Measurements from ENCODE around the gene KIF1A. TPM values are rescaled to one million over a fixed set of nuclear protein-coding genes. Genes with fewer than 3 reads are reported as not detected.

The KIF1A gene
- total RNA-seq, 1 donor from 2014 or later: not detected

DNA sequence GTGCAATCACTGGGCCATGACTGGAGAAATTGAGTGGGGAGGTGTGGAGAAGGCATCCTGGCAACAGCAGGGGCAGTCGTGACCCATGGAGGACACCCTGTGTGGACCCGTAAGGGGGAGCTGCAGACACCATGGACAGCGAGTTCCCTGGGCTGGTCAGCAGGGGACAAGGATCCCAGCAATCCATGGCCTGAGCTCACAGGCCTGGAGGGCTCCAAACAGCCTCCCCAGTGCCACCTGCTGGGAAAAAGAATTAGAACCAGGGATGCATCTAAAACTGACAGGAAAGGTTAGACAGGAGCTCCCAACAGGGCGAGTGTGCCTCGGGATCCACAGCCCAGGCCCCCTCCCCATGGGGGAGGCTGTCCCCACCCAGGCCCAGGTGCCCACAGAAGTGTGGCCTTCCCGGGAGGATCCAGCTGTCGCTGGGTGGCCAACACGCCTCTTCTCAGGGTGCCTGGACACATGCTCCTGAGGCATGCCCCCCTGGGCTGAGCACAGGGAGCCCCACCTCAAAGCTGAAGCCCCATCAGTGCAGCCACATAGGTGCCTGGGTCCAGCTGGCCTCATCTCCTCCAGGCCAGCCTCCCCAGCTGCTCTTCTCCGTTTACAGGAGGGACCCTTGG is 20.5 kb upstream of the KIF1A start:
- Mint-ChIP-seq H3K27ac (no peak overlapping the region), H3K36me3 (ENCODE audit: low read depth) (no peaks in the 10 kb centered on the region), H3K4me3 (no peak overlapping the region), H3K9me3 (peaks cover 7% of the 10 kb centered on the region), H3K27me3 (peaks cover 12% of the 10 kb centered on the region), H3K4me1 (no peaks in the 10 kb centered on the region)
- ATAC-seq (ENCODE audit: low read depth): peak; percentile 21
- ChIA-PET POLR2A (interaction anchor here (0.6 kb wide), 1 partner anchor 1056 kb away, joined by 4 read pairs; no protein-coding TSS in a partner anchor), CTCF (interaction anchor here (1.4 kb wide), 1 partner anchor 327 kb away, joined by 13 read pairs; no protein-coding TSS in a partner anchor)
- DNase-seq: no peak
- TF ChIP-seq, protein P1, sequence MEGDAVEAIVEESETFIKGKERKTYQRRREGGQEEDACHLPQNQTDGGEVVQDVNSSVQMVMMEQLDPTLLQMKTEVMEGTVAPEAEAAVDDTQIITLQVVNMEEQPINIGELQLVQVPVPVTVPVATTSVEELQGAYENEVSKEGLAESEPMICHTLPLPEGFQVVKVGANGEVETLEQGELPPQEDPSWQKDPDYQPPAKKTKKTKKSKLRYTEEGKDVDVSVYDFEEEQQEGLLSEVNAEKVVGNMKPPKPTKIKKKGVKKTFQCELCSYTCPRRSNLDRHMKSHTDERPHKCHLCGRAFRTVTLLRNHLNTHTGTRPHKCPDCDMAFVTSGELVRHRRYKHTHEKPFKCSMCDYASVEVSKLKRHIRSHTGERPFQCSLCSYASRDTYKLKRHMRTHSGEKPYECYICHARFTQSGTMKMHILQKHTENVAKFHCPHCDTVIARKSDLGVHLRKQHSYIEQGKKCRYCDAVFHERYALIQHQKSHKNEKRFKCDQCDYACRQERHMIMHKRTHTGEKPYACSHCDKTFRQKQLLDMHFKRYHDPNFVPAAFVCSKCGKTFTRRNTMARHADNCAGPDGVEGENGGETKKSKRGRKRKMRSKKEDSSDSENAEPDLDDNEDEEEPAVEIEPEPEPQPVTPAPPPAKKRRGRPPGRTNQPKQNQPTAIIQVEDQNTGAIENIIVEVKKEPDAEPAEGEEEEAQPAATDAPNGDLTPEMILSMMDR (IDR thresholded peaks at IDR 0.05): no peak
- intact Hi-C loops (cut with micrococcal nuclease): no loop called here

DNA sequence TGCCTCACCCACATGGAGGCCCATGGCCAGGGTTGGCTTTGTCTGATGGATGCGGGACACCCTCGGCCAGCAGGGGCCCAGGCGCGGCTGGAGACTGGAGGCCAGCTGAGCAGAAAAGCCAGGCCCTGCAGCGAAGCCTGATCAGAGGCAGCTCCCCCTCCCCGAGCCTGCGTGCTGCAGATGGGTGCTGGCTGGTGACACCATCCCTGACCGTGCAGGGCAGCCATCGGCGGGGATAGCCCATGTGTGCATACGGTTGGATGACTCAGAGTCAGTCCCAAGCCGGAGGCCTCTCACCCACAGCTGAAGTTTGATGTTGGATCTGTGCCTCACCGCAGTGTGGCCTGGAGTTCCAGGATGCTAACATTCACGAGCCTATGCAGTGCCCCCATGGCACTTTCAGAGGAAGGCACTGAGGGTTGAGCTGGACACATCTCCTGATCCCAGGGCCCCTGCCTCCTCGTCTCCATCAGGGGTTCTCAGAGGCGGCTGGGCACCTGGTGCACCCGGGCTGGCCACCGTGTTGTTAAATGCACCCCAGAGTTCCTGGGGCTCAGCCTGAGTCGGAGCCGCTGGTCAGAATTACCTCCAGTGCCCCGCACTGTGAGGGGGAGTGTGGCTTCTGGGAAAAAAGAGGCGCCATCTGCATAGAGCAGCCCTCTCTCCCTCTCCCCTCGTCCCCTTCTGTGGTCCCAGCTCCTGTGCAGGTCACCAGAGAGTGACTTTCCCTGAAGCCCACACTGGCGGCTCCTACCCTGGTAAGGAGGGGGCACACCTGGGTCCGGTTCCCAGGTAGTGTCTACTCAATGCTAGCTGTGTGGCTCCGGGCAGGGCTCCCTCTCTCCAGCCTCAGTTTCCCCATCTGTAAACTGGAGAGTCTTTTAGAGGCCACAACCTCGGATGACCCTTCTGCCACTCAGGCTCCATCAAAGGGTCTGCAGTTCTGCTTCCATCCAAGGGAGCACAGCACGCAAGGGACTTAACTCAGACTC is 19.4 kb upstream of the KIF1A start:
- Mint-ChIP-seq H3K4me3 (no peak overlapping the region), H3K27ac (no peak overlapping the region), H3K4me1 (no peaks in the 10 kb centered on the region), H3K9me3 (no peaks in the 10 kb centered on the region), H3K27me3 (peaks cover 12% of the 10 kb centered on the region), H3K36me3 (ENCODE audit: low read depth) (no peaks in the 10 kb centered on the region)
- TF ChIP-seq, protein P1 (IDR thresholded peaks at IDR 0.05): no peak
- DNase-seq: no peak
- no peak for ATAC-seq (ENCODE audit: low read depth)
- POLR2A ChIA-PET: no interaction called here
- CTCF ChIA-PET: interaction anchor here (1.4 kb wide), 1 partner anchor 326 kb away, joined by 13 read pairs; no protein-coding TSS in a partner anchor
- intact Hi-C loops (cut with micrococcal nuclease): no loop called here

DNA sequence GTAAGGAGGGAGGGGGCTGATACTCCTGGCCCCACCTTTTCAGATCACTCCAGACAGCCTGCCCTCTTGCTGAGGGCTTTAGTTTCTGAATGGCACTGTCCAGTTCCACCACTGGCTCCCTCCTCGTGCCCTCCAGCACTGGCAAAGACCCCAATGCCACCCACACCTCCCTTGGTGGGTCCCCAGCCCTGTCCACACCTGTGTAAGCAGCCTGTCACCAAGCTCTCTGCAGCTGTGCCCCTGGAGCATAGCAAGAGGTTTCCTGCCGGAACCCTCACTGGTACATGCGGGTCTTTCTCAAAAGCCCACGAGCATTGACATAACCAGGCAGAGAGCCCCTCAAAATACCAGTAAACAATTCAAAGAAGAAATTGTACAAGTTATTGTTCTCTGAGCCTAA is 17.6 kb upstream of the KIF1A start:
- DNase-seq (no peak), ATAC-seq (ENCODE audit: low read depth) (no peak)
- CTCF ChIA-PET: no interaction called here
- intact Hi-C loops (cut with micrococcal nuclease): no loop called here
- TF ChIP-seq, protein P1 (IDR thresholded peaks at IDR 0.05): no peak
- Mint-ChIP-seq H3K9me3 (no peaks in the 10 kb centered on the region), H3K4me3 (no peak overlapping the region), H3K36me3 (ENCODE audit: low read depth) (no peaks in the 10 kb centered on the region), H3K27ac (no peak overlapping the region), H3K4me1 (no peaks in the 10 kb centered on the region), H3K27me3 (peaks cover 12% of the 10 kb centered on the region)
- POLR2A ChIA-PET: no interaction called here

DNA sequence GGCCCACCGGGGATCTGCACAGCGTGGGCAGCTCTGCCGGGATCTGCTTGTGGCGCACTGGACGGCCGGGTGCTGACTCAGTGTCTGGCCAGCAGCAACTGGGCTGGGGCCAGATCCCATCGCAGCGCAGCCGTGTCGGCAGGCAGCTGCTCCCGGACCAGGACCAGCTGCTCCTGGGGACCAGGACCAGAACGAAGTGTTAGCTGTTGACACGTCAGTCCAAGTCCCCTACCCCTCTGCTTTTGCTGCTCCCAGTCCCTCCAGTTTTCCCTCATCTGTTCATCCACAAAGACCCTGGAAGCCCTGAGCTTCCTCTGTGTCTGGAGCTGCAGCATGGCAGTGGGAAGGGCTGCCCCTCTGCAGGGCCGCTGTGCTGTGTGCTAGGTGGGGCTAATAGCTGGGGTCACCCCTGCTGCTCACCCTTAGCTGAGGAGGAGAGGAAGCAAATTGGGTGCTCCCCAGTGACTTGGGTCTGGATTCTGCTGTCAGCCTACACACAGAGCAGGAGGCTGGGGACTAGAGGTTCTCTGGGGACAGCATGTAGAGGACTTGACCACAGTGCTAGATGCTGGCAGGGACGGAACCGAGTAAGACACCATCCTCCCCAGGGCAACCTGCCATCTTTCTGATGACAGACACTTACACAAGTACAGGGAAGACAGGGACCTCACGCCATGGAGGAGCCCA is 16.9 kb upstream of the KIF1A start:
- TF ChIP-seq, protein P1 (IDR thresholded peaks at IDR 0.05): no peak
- DNase-seq (no peak), ATAC-seq (ENCODE audit: low read depth) (no peak)
- Mint-ChIP-seq H3K4me3 (no peak overlapping the region), H3K9me3 (no peaks in the 10 kb centered on the region), H3K36me3 (ENCODE audit: low read depth) (no peaks in the 10 kb centered on the region), H3K4me1 (peaks cover under 1% of the 10 kb centered on the region), H3K27me3 (peaks cover 10% of the 10 kb centered on the region), H3K27ac (no peak overlapping the region)
- intact Hi-C loops (cut with micrococcal nuclease): no loop called here
- ChIA-PET POLR2A (interaction anchor here (0.6 kb wide), 1 partner anchor 820 kb away, joined by 3 read pairs; no protein-coding TSS in a partner anchor), CTCF (no interaction called here)
